HEK293T (cell line): ENCODE data around the gene CACNG1.

Experiments
- ARNT ChIP-seq: fragments of 450-650 bp; IDR thresholded peaks from 2 replicates; pipeline ENCODE4 v1.6.1; 2017; ENCODE audit warnings: mild to moderate bottlenecking
- BHLHE40 ChIP-seq: fragments of 450-650 bp; IDR thresholded peaks from 2 replicates; pipeline ENCODE4 v1.6.1; 2016; ENCODE audit warnings: mild to moderate bottlenecking, moderate library complexity, borderline replicate concordance
- CTBP1 ChIP-seq: fragments of 450-650 bp; IDR thresholded peaks from 2 replicates; pipeline ENCODE4 v1.6.1; 2016; ENCODE audit warnings: borderline replicate concordance
- ELF4 ChIP-seq: fragments of 450-650 bp; IDR thresholded peaks from 2 replicates; pipeline ENCODE4 v1.6.1; 2017; ENCODE audit warnings: antibody characterized with exemption
- FOXA1 ChIP-seq: fragments of 450-650 bp; IDR thresholded peaks from 2 replicates; pipeline ENCODE4 v1.6.1; 2016; ENCODE audit warnings: mild to moderate bottlenecking
- FOXK2 ChIP-seq: fragments of 450-650 bp; IDR thresholded peaks from 2 replicates; pipeline ENCODE4 v1.6.1; 2016; ENCODE audit warnings: mild to moderate bottlenecking
- FOXM1 ChIP-seq: fragments of 450-650 bp; IDR thresholded peaks from 2 replicates; pipeline ENCODE4 v1.6.1; 2017; ENCODE audit warnings: mild to moderate bottlenecking, borderline replicate concordance
- HDGF ChIP-seq: fragments of 450-650 bp; IDR thresholded peaks from 2 replicates; pipeline ENCODE4 v1.6.1; 2017; ENCODE audit warnings: antibody characterized with exemption, borderline replicate concordance
- LEF1 ChIP-seq: fragments of 450-650 bp; IDR thresholded peaks from 2 replicates; pipeline ENCODE4 v1.6.1; 2017; ENCODE audit warnings: mild to moderate bottlenecking, borderline replicate concordance
- NFRKB ChIP-seq: fragments of 450-650 bp; IDR thresholded peaks from 2 replicates; pipeline ENCODE4 v1.6.1; 2016; ENCODE audit warnings: mild to moderate bottlenecking, moderate library complexity
- SP1 ChIP-seq: fragments of 450-650 bp; IDR thresholded peaks from 2 replicates; pipeline ENCODE4 v1.6.1; 2017
- SUZ12 ChIP-seq: fragments of 450-650 bp; IDR thresholded peaks from 2 replicates; pipeline ENCODE4 v1.6.1; 2016; ENCODE audit warnings: mild to moderate bottlenecking
- TARDBP ChIP-seq: fragments of 450-650 bp; IDR thresholded peaks from 2 replicates; pipeline ENCODE4 v1.6.1; 2016
- ZNF384 ChIP-seq: fragments of 450-650 bp; IDR thresholded peaks from 2 replicates; pipeline ENCODE4 v1.6.1; 2016

GRCh38 chr17:67051837-67052236, 7.5 kb downstream of the CACNG1 start:
- TF ChIP-seq FOXK2: no peak
- no peak for TF ChIP-seq FOXM1
- no peak for TF ChIP-seq NFRKB
- TF ChIP-seq SUZ12: no peak
- no peak for TF ChIP-seq LEF1
- TF ChIP-seq BHLHE40: no peak
- no peak for TF ChIP-seq TARDBP
- TF ChIP-seq SP1: no peak
- TF ChIP-seq FOXA1: no peak
- no peak for TF ChIP-seq ELF4
- TF ChIP-seq ARNT: no peak
- TF ChIP-seq HDGF: no peak
- TF ChIP-seq ZNF384: no peak
- no peak for TF ChIP-seq CTBP1
